Measurements from ENCODE around the gene WWOX.

Gene WWOX

GRCh38 chr16:79007614-79008013 is 908.2 kb downstream of the WWOX start:
- DNase-seq = no peak

GRCh38 chr16:79008036-79008868 is 908.8 kb downstream of the WWOX start:
- DNase-seq = no peak

- DNase-seq = no peak
These were observed 909.4 kb downstream of the WWOX start for GRCh38 chr16:79008869-79009179.

- no peak for DNase-seq
These were observed 910.4 kb downstream of the WWOX start for GRCh38 chr16:79009896-79010295.

- DNase-seq = no peak
These were observed 911.8 kb downstream of the WWOX start for GRCh38 chr16:79011282-79011681.

GRCh38 chr16:79012671-79013434 is 913.4 kb downstream of the WWOX start:
- no peak for DNase-seq

- no peak for DNase-seq
These were observed 914.6 kb downstream of the WWOX start for GRCh38 chr16:79013930-79014660.

GRCh38 chr16:79018650-79019429 is 919.4 kb downstream of the WWOX start:
- no peak for DNase-seq

GRCh38 chr16:79019431-79019830 is 920.0 kb downstream of the WWOX start:
- DNase-seq = no peak

GRCh38 chr16:79021991-79022630 is 922.7 kb downstream of the WWOX start:
- no peak for DNase-seq

- DNase-seq = no peak
These were observed 926.7 kb downstream of the WWOX start for GRCh38 chr16:79026117-79026516.

GRCh38 chr16:79036541-79036940 is 937.1 kb downstream of the WWOX start:
- no peak for DNase-seq

- DNase-seq = no peak
These were observed 938.3 kb downstream of the WWOX start for GRCh38 chr16:79037521-79038373.

GRCh38 chr16:79041206-79041605 is 941.8 kb downstream of the WWOX start:
- DNase-seq = no peak

GRCh38 chr16:79042141-79042540 is 942.7 kb downstream of the WWOX start:
- DNase-seq = no peak

GRCh38 chr16:79042886-79043285 is 943.4 kb downstream of the WWOX start:
- DNase-seq = no peak

- DNase-seq = no peak
These were observed 945.7 kb downstream of the WWOX start for GRCh38 chr16:79045191-79045590.

- DNase-seq = no peak
These were observed 947.9 kb downstream of the WWOX start for GRCh38 chr16:79047337-79047736.

GRCh38 chr16:79049040-79049439 is 949.6 kb downstream of the WWOX start:
- DNase-seq = no peak

- DNase-seq = no peak
These were observed 950.6 kb downstream of the WWOX start for GRCh38 chr16:79050063-79050462.

GRCh38 chr16:79051313-79051712 is 951.9 kb downstream of the WWOX start:
- DNase-seq = no peak

Measured in fibroblast of skin of back (primary cell).